HepG2 (cell line): Measurements from ENCODE around the gene PCDHGA5. TPM values are rescaled to one million over a fixed set of nuclear protein-coding genes. Genes with fewer than 3 reads are reported as not detected.
"Not testable (repeated sequence)": the region's sequence is repeated elsewhere in the genome, so short reads cannot be mapped to it uniquely, and the experiment has no call there.

ENCODE experiments used
- ATAC-seq: fragments of 200-7000 bp; cut with Tn5 transposase; 3 replicates; pipeline ENCODE4 v1.9.1; 2020; ENCODE audit warnings: mild to moderate bottlenecking, moderate library complexity
- BruUV-seq: library from RNA; stranded (reverse); fragments of 400-500 nt; replicated peaks from 2 replicates; lab custom pipeline; 2021; lab: Mats Ljungman, UMichigan
- CTCF ChIA-PET: fragments of 300-600 bp; formaldehyde crosslinking; extraction: SDS; loops from one replicate; lab custom pipeline; 2021; ENCODE audit warnings: low total read pairs, inconsistent platforms, low intra/inter-chr PET ratio; lab: Yijun Ruan, JAX
- POLR2A ChIA-PET: fragments of 350-600 bp; sonication (Branson Sonifier 250); formaldehyde crosslinking; loops from one replicate; lab custom pipeline; 2020; ENCODE audit warnings: antibody characterized with exemption, inconsistent platforms; lab: Yijun Ruan, JAX
- DNase-seq: peaks from one replicate; pipeline ENCODE4 v3.0.0-alpha.2; 2015; ENCODE audit warnings: low spot score
- FAIRE-seq: peaks from 3 replicates; lab custom pipeline; 2011; peaks lifted over from hg19 to GRCh38; lab: Jason Lieb, UNC
- H2AFZ ChIP-seq: one replicate; pipeline ENCODE4 v1.6.1; 2011; ENCODE audit warnings: low read length, inconsistent platforms
- H3K27ac ChIP-seq: fragments of 300-600 bp; 3 replicates; pipeline ENCODE4 v1.8.0; 2011; ENCODE audit warnings: mixed run types, mild to moderate bottlenecking, mixed read lengths, low read length, inconsistent platforms; ENCODE audit not compliant: insufficient read depth; ENCODE audit errors: extremely low read length
- H3K27me3 ChIP-seq, 2 experiments: fragments of 200-600 bp in 1 of 2; 2 replicates in 1 of 2; 3 replicates in 1 of 2; pipeline versions ENCODE4 v1.6.0 to v1.8.0; 2011; ENCODE audit warnings: low read length in 2 of 2, mild to moderate bottlenecking in 2 of 2, moderate library complexity in 2 of 2, inconsistent platforms in 1 of 2; ENCODE audit not compliant: insufficient read depth in 2 of 2, control insufficient read depth in 1 of 2
- H3K36me3 ChIP-seq, 2 experiments: fragments of 200-600 bp in 1 of 2; replicated peaks in 1 of 2; 2 replicates in 1 of 2; 3 replicates in 1 of 2; pipeline versions ENCODE4 v1.5.1 to v1.8.0; 2011; ENCODE audit warnings: low read length in 2 of 2, inconsistent platforms in 1 of 2; ENCODE audit not compliant: insufficient read depth in 2 of 2, control insufficient read depth in 1 of 2
- H3K4me1 ChIP-seq: 2 replicates; pipeline ENCODE4 v1.5.1; 2012; ENCODE audit warnings: low read length, inconsistent platforms; ENCODE audit not compliant: insufficient read depth
- H3K4me2 ChIP-seq: 2 replicates; pipeline ENCODE4 v1.6.0; 2011; ENCODE audit warnings: low read depth, low read length, inconsistent platforms
- H3K4me3 ChIP-seq, 3 experiments: fragments of 200-600 bp in 1 of 3; sonication (generic), shearing (Covaris generic) in 1 of 3; replicated peaks in 1 of 3; 2 replicates each; pipeline ENCODE4 v1.5.1; 2011 to 2016; ENCODE audit warnings: low read length in 3 of 3, inconsistent platforms in 2 of 3, low read depth in 2 of 3, mild to moderate bottlenecking in 2 of 3, control low read depth in 1 of 3, mixed read lengths in 1 of 3; ENCODE audit not compliant: insufficient read depth in 1 of 3
- H3K79me2 ChIP-seq: one replicate; pipeline ENCODE4 v1.6.1; 2011; ENCODE audit warnings: low read length, inconsistent platforms; ENCODE audit not compliant: insufficient read depth
- H3K9ac ChIP-seq: 2 replicates; pipeline ENCODE4 v1.6.0; 2011; ENCODE audit warnings: mild to moderate bottlenecking, low read depth, low read length, inconsistent platforms; ENCODE audit not compliant: insufficient read depth
- H3K9me3 ChIP-seq: 2 replicates; pipeline ENCODE4 v1.5.1; 2012; ENCODE audit warnings: mild to moderate bottlenecking, low read length
- H4K20me1 ChIP-seq: 2 replicates; pipeline ENCODE4 v1.6.0; 2011; ENCODE audit warnings: inconsistent platforms, mild to moderate bottlenecking, low read length, moderate library complexity; ENCODE audit not compliant: insufficient read depth
- DR1 ChIP-seq: sonication (generic); formaldehyde crosslinking; IDR thresholded peaks from 2 replicates; pipeline ENCODE4 v1.8.0; 2021; ENCODE audit warnings: mild to moderate bottlenecking, missing genetic modification reagents, inconsistent platforms
- HNRNPLL ChIP-seq: fragments of 200-400 bp; formaldehyde crosslinking; IDR thresholded peaks from 2 replicates; pipeline ENCODE4 v1.6.1; 2017; ENCODE audit warnings: mild to moderate bottlenecking, low read depth, low read length; ENCODE audit not compliant: poor library complexity, severe bottlenecking
- RARA ChIP-seq: IDR thresholded peaks from 2 replicates; pipeline ENCODE4 v1.6.1; 2016; ENCODE audit warnings: missing genetic modification reagents, missing compliant biosample characterization
- SUZ12 ChIP-seq: fragments of 150-350 bp; IDR thresholded peaks from 2 replicates; pipeline ENCODE4 v1.6.1; 2014; ENCODE audit warnings: low read depth, low read length
- TOPORS ChIP-seq: sonication (generic); formaldehyde crosslinking; IDR thresholded peaks from 2 replicates; pipeline ENCODE4 v1.8.0; 2023; ENCODE audit warnings: mild to moderate bottlenecking, missing genetic modification reagents
- ZNF296 ChIP-seq: sonication (generic); formaldehyde crosslinking; conservative IDR thresholded peaks from 2 replicates; pipeline ENCODE4 v1.5.0; 2020; ENCODE audit warnings: mild to moderate bottlenecking, missing genetic modification reagents
- ZNF615 ChIP-seq: sonication (generic); formaldehyde crosslinking; IDR thresholded peaks from 2 replicates; pipeline ENCODE4 v1.5.0; 2020; ENCODE audit warnings: mild to moderate bottlenecking, missing genetic modification reagents, borderline replicate concordance
- ZNF720 ChIP-seq: sonication (generic); formaldehyde crosslinking; IDR thresholded peaks from 2 replicates; pipeline ENCODE4 v1.4.0; 2020; ENCODE audit warnings: missing genetic modification reagents
- ZNF891 ChIP-seq: sonication (generic); formaldehyde crosslinking; IDR thresholded peaks from 2 replicates; pipeline ENCODE4 v1.5.0; 2020; ENCODE audit warnings: mild to moderate bottlenecking, missing genetic modification reagents
- WGBS: methylation state at CpG from one replicate; pipeline ENCODE4 v1.1.6; 2017; ENCODE audit warnings: low lambda C conversion rate; 5-methylcytosine and 5-hydroxymethylcytosine counted together
- in situ Hi-C: cut with HindIII; loops from 2 replicates; pipeline ENCODE4 v1.10.0; 2017; ENCODE audit warnings: low pct_unique_long_range_greater_than_20kb; ENCODE audit not compliant: extremely low pct_ligation_motif_present
- intact Hi-C: fragments of 100-400 bp; cut with micrococcal nuclease; formaldehyde crosslinking; loops from one replicate; pipeline ENCODE4 v1.10.0; 2022; ENCODE audit not compliant: unreplicated experiment
- polyA plus RNA-seq, 8 experiments: library from polyadenylated mRNA; depleted of rRNA in 3 of 8; stranded (reverse) in 7 of 8; unstranded in 1 of 8; fragments of >200 nt; fragmentation: Illumina TruSeq in 4 of 8; extraction: Trizol in 4 of 8; gene quantifications; 2 replicates each; pipeline versions ENCODE4 v1.2.1 to v1.2.3, GENCODE V29; 2011 to 2016; ENCODE audit warnings: low read depth in 4 of 8, missing spikeins in 1 of 8, mixed read lengths in 1 of 8; ENCODE audit not compliant: insufficient read depth in 1 of 8
- total RNA-seq, 5 experiments: library from RNA; depleted of rRNA; stranded (reverse); fragments of >200 nt; fragmentation: Illumina TruSeq; extraction: Trizol; gene quantifications; 2 replicates each; pipeline ENCODE4 v1.2.3, GENCODE V29; 2016; ENCODE audit warnings: low read depth in 1 of 5
- TF ChIP-seq, protein P1 (sequence below): IDR thresholded peaks from 2 replicates; pipeline ENCODE4 v1.6.1; 2016; ENCODE audit warnings: low read depth
- TF ChIP-seq, protein P2 (sequence below), 2 experiments: sonication (generic) in 1 of 2; formaldehyde crosslinking in 1 of 2; IDR thresholded peaks; 2 replicates each; pipeline versions ENCODE4 v1.5.1 to v1.6.1; 2011 to 2020; ENCODE audit warnings: borderline replicate concordance in 1 of 2, low read depth in 1 of 2, low read length in 1 of 2, mild to moderate bottlenecking in 1 of 2, missing genetic modification reagents in 1 of 2, moderate library complexity in 1 of 2
- TF ChIP-seq, protein P3 (sequence below): IDR thresholded peaks from 2 replicates; pipeline ENCODE4 v1.6.1; 2018; ENCODE audit warnings: missing genetic modification reagents, mild to moderate bottlenecking, missing compliant biosample characterization

Gene PCDHGA5
- total and polyA plus RNA-seq, 2 of the 13 experiments (the other 11 are each of a cell fraction or from before 2014, with no cell fraction given), result 0.27 to 0.32 TPM

DNA sequence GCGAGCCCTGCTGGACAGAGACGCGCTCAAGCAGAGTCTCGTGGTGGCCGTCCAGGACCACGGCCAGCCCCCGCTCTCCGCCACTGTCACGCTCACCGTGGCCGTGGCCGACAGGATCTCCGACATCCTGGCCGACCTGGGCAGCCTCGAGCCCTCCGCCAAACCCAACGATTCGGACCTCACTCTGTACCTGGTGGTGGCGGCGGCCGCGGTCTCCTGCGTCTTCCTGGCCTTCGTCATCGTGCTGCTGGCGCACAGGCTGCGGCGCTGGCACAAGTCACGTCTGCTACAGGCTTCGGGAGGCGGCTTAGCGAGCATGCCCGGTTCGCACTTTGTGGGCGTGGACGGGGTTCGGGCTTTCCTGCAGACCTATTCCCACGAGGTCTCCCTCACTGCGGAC, 31.4 kb upstream of the PCDHGA5 start:
- Histone ChIP-seq H3K27me3 (peaks cover 0 to 15% of the 10 kb centered on the region in 2 experiments; a peak in 3 of 5 replicates), H3K4me1 (peaks cover 10% of the 10 kb centered on the region)
- H3K79me2 ChIP-seq, intact Hi-C loops, FAIRE-seq, ATAC-seq, BruUV-seq, in situ Hi-C loops, H3K9me3 ChIP-seq, H4K20me1 ChIP-seq, H3K36me3 ChIP-seq, H2AFZ ChIP-seq, DNase-seq, H3K9ac ChIP-seq, H3K27ac ChIP-seq, POLR2A ChIA-PET, CTCF ChIA-PET, H3K4me2 ChIP-seq, H3K4me3 ChIP-seq: not testable (repeated sequence)
- WGBS, result 74% methylated on average over 20 of the region's 39 CpGs

- Histone ChIP-seq H2AFZ (no peak within 1 kb of the TSS), H3K9me3 (peaks cover 14% of the 10 kb centered on the region; the same call in 1 of the 2 replicates), H4K20me1 (no peaks in the 10 kb centered on the region), H3K4me1 (no peaks in the 10 kb centered on the region), H3K79me2 (no peaks in the 10 kb centered on the region), H3K4me3 (no peak within 1 kb of the TSS), H3K9ac (no peak within 1 kb of the TSS), H3K4me2 (no peak within 1 kb of the TSS), H3K27ac (no peak within 1 kb of the TSS), H3K36me3 (no peaks in the 10 kb centered on the region), H3K27me3 (no peaks in the 10 kb centered on the region; a peak in 1 of 5 replicates)
- 46% methylated on average over 24 of the region's 27 CpGs for WGBS
- ATAC-seq (0 out of 3 replicates have a peak, but pooled peaks have one; percentile 25), FAIRE-seq (no peak), DNase-seq (peak; percentile 18)
- ChIA-PET POLR2A (no interaction called here), CTCF (interaction anchor here (1.1 kb wide), 1 partner anchor 226 kb away, joined by 4 read pairs; no protein-coding TSS in a partner anchor)
- intact Hi-C loops (no loop called here), in situ Hi-C loops (no loop called here)
- BruUV-seq, result no TSS peak
- no peak for TF ChIP-seq TOPORS (CRISPR knock-in tag)
- TF ChIP-seq, protein P1, sequence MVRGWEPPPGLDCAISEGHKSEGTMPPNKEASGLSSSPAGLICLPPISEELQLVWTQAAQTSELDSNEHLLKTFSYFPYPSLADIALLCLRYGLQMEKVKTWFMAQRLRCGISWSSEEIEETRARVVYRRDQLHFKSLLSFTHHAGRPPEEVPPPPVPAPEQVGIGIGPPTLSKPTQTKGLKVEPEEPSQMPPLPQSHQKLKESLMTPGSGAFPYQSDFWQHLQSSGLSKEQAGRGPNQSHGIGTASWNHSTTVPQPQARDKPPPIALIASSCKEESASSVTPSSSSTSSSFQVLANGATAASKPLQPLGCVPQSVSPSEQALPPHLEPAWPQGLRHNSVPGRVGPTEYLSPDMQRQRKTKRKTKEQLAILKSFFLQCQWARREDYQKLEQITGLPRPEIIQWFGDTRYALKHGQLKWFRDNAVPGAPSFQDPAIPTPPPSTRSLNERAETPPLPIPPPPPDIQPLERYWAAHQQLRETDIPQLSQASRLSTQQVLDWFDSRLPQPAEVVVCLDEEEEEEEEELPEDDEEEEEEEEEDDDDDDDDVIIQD (CRISPR knock-in tag), result no peak
- TF ChIP-seq ZNF296 (CRISPR knock-in tag), result no peak
- no peak for TF ChIP-seq ZNF720 (CRISPR knock-in tag)
- TF ChIP-seq ZNF891 (CRISPR knock-in tag), result no peak
- no peak for TF ChIP-seq DR1 (CRISPR knock-in tag)
- no peak for TF ChIP-seq HNRNPLL
- TF ChIP-seq, protein P2, sequence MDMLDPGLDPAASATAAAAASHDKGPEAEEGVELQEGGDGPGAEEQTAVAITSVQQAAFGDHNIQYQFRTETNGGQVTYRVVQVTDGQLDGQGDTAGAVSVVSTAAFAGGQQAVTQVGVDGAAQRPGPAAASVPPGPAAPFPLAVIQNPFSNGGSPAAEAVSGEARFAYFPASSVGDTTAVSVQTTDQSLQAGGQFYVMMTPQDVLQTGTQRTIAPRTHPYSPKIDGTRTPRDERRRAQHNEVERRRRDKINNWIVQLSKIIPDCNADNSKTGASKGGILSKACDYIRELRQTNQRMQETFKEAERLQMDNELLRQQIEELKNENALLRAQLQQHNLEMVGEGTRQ (IDR thresholded peaks at IDR 0.05; ENCODE audit: low read depth, low read length), result no peak
- TF ChIP-seq, protein P2 (CRISPR knock-in tag; IDR thresholded peaks at IDR 0.05; ENCODE audit: borderline replicate concordance), result no peak
- TF ChIP-seq, protein P3, sequence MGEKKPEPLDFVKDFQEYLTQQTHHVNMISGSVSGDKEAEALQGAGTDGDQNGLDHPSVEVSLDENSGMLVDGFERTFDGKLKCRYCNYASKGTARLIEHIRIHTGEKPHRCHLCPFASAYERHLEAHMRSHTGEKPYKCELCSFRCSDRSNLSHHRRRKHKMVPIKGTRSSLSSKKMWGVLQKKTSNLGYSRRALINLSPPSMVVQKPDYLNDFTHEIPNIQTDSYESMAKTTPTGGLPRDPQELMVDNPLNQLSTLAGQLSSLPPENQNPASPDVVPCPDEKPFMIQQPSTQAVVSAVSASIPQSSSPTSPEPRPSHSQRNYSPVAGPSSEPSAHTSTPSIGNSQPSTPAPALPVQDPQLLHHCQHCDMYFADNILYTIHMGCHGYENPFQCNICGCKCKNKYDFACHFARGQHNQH (CRISPR knock-in tag), result no peak
- no peak for TF ChIP-seq ZNF615
- no peak for TF ChIP-seq SUZ12
- TF ChIP-seq RARA, result no peak
Measured at GRCh38 chr5:141338538-141339306, 25.2 kb upstream of the PCDHGA5 start, which contains the start of gene PCDHGA2. Gene PCDHGA2 (plus strand): TSS chr5:141338760.
